Loucy (cell line): Measurements from ENCODE around the gene PLEKHM2.

Experiments
- H2AFZ ChIP-seq: fragments of 200-600 bp; sonication (generic); 2 replicates; pipeline ENCODE4 v1.6.0; 2016; ENCODE audit warnings: antibody characterized with exemption, mild to moderate bottlenecking, low read length, moderate library complexity
- H3F3A ChIP-seq: fragments of 200-600 bp; 2 replicates; pipeline ENCODE4 v1.6.0; 2016; ENCODE audit warnings: antibody characterized with exemption, low read depth, mild to moderate bottlenecking
- H3K27me3 ChIP-seq: fragments of 200-600 bp; sonication (generic); 2 replicates; pipeline ENCODE4 v1.6.1; 2014; ENCODE audit warnings: low read length, mild to moderate bottlenecking; ENCODE audit not compliant: insufficient read depth, poor library complexity, severe bottlenecking
- H3K36me3 ChIP-seq: fragments of 200-600 bp; sonication (generic); 2 replicates; pipeline ENCODE4 v1.6.1; 2016; ENCODE audit warnings: low read length; ENCODE audit not compliant: insufficient read depth
- H3K4me1 ChIP-seq: fragments of 200-600 bp; sonication (generic); 2 replicates; pipeline ENCODE4 v1.5.1; 2014; ENCODE audit warnings: low read length, mild to moderate bottlenecking; ENCODE audit not compliant: insufficient read depth, poor library complexity, severe bottlenecking
- H3K4me2 ChIP-seq: fragments of 200-600 bp; sonication (generic); 2 replicates; pipeline ENCODE4 v1.6.0; 2014; ENCODE audit warnings: antibody characterized with exemption, low read length, low read depth, mild to moderate bottlenecking; ENCODE audit not compliant: poor library complexity, severe bottlenecking
- H3K4me3 ChIP-seq: fragments of 200-600 bp; sonication (generic); 2 replicates; pipeline ENCODE4 v1.5.1; 2014; ENCODE audit warnings: low read length, mild to moderate bottlenecking, mixed read lengths; ENCODE audit not compliant: poor library complexity, severe bottlenecking
- H3K79me2 ChIP-seq: fragments of 200-600 bp; sonication (generic); 2 replicates; pipeline ENCODE4 v1.6.1; 2014; ENCODE audit warnings: low read length; ENCODE audit not compliant: insufficient read depth
- H3K9ac ChIP-seq: fragments of 200-600 bp; sonication (generic); 2 replicates; pipeline ENCODE4 v1.6.0; 2014; ENCODE audit warnings: mild to moderate bottlenecking, low read depth, low read length, moderate library complexity; ENCODE audit not compliant: poor library complexity, severe bottlenecking
- H3K9me2 ChIP-seq: fragments of 200-600 bp; sonication (generic); replicated peaks from 2 replicates; pipeline ENCODE4 v1.6.1; 2016; ENCODE audit warnings: low read depth, low read length, mixed read lengths
- H3K9me3 ChIP-seq: fragments of 200-600 bp; sonication (generic); 2 replicates; pipeline ENCODE4 v1.6.1; 2014; ENCODE audit warnings: mild to moderate bottlenecking, antibody characterized with exemption, low read length, low read depth; ENCODE audit not compliant: insufficient read depth
- H4K20me1 ChIP-seq: fragments of 200-600 bp; sonication (generic); 2 replicates; pipeline ENCODE4 v1.6.0; 2014; ENCODE audit warnings: antibody characterized with exemption, low read length, mild to moderate bottlenecking; ENCODE audit not compliant: insufficient read depth, poor library complexity, severe bottlenecking
- EZH2phosphoT487 ChIP-seq: fragments of 200-600 bp; IDR thresholded peaks from 2 replicates; pipeline ENCODE4 v1.6.1; 2018; ENCODE audit warnings: antibody characterized with exemption, mild to moderate bottlenecking, moderate library complexity, borderline replicate concordance
- TF ChIP-seq, protein P1 (sequence below): fragments of 200-600 bp; sonication (generic); conservative IDR thresholded peaks from 2 replicates; pipeline ENCODE4 v1.5.1; 2014; ENCODE audit warnings: mild to moderate bottlenecking, antibody characterized with exemption, low read length

The PLEKHM2 gene

DNA sequence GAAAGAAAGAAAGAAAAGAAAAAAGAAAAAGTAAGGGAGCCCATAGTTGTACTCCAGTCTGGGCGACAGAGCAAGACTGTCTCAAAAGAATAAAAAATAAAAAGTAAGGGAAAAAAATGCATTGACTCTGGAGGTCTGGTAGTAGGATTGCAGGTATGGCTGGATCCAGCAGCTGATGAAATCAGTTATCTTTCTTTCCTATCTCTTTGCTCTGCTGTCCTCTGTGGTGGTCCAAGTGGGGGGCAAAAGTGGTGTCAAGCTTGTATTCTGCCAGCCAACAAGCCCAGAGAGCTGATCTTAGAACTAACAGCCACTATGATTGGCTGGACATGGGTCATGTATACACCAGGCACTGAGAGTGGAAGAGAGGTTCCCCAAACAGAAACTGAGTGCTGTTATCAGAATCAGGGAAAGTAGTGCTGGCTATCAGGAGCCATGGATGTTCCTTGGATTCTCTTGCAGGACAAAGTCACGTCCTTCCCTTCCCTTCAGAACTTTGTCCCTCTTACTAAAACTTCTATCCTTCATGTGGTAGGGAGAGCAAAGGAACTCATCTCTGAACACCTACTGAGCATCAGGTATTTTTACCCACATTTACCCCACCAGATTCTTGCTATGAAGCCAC is 71.0 kb downstream of the PLEKHM2 start:
- Histone ChIP-seq H2AFZ (no peak overlapping the region), H3K79me2 (no peaks in the 10 kb centered on the region), H3K4me2 (no peak overlapping the region), H3K36me3 (no peaks in the 10 kb centered on the region), H4K20me1 (no peaks in the 10 kb centered on the region), H3K9me2 (no peaks in the 10 kb centered on the region), H3K9me3 (no peaks in the 10 kb centered on the region), H3K27me3 (no peaks in the 10 kb centered on the region), H3K4me1 (no peaks in the 10 kb centered on the region), H3K9ac (no peak overlapping the region), H3K4me3 (no peak overlapping the region), H3F3A (no peaks in the 10 kb centered on the region)
- TF ChIP-seq, protein P1, sequence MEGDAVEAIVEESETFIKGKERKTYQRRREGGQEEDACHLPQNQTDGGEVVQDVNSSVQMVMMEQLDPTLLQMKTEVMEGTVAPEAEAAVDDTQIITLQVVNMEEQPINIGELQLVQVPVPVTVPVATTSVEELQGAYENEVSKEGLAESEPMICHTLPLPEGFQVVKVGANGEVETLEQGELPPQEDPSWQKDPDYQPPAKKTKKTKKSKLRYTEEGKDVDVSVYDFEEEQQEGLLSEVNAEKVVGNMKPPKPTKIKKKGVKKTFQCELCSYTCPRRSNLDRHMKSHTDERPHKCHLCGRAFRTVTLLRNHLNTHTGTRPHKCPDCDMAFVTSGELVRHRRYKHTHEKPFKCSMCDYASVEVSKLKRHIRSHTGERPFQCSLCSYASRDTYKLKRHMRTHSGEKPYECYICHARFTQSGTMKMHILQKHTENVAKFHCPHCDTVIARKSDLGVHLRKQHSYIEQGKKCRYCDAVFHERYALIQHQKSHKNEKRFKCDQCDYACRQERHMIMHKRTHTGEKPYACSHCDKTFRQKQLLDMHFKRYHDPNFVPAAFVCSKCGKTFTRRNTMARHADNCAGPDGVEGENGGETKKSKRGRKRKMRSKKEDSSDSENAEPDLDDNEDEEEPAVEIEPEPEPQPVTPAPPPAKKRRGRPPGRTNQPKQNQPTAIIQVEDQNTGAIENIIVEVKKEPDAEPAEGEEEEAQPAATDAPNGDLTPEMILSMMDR, result no peak
- TF ChIP-seq EZH2phosphoT487, result no peak

DNA sequence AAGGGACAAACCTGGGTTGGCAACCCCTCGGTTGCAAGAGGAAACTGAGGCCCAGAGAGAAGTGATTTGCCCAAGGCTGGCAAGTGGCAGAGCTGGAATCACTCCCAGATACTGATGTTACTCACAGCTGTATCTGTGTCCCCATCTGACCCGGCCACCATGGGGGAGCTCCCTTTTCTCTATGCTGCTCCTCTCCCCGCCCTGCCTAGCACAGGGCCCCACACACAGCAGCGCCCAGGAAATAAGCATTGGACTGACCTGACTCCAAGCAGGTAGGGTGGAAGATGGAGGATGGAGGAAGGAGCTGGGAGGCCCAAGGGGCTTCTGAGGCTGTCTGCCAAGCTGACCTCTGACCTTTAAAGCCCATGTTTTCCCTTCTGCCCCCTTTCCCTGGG is 71.5 kb downstream of the PLEKHM2 start:
- Histone ChIP-seq H3K36me3 (no peaks in the 10 kb centered on the region), H4K20me1 (no peaks in the 10 kb centered on the region), H3K4me1 (no peaks in the 10 kb centered on the region), H3K79me2 (no peaks in the 10 kb centered on the region), H3F3A (no peaks in the 10 kb centered on the region), H3K9me2 (no peaks in the 10 kb centered on the region), H3K27me3 (no peaks in the 10 kb centered on the region), H3K9ac (no peak overlapping the region), H3K4me3 (no peak overlapping the region), H3K9me3 (no peaks in the 10 kb centered on the region), H3K4me2 (no peak overlapping the region), H2AFZ (no peak overlapping the region)
- TF ChIP-seq, protein P1, result no peak
- no peak for TF ChIP-seq EZH2phosphoT487

GRCh38 chr1:15756143-15757015 is 72.3 kb downstream of the PLEKHM2 start:
- Histone ChIP-seq H3K4me2 (no peak overlapping the region), H3K9me2 (no peaks in the 10 kb centered on the region), H3K36me3 (no peaks in the 10 kb centered on the region), H3F3A (no peaks in the 10 kb centered on the region), H3K4me3 (no peak overlapping the region), H3K4me1 (no peaks in the 10 kb centered on the region), H2AFZ (peak overlapping the region; percentile 65; the same call in 1 of the 2 replicates), H3K79me2 (no peaks in the 10 kb centered on the region), H3K9ac (no peak overlapping the region), H3K9me3 (no peaks in the 10 kb centered on the region), H4K20me1 (no peaks in the 10 kb centered on the region), H3K27me3 (no peaks in the 10 kb centered on the region)
- no peak for TF ChIP-seq EZH2phosphoT487
- TF ChIP-seq, protein P1, result no peak
